Measurements from ENCODE around the gene PNMA1.
A peak's percentile ranks its signal among the peaks of the same experiment; 100 is the strongest.

DNA sequence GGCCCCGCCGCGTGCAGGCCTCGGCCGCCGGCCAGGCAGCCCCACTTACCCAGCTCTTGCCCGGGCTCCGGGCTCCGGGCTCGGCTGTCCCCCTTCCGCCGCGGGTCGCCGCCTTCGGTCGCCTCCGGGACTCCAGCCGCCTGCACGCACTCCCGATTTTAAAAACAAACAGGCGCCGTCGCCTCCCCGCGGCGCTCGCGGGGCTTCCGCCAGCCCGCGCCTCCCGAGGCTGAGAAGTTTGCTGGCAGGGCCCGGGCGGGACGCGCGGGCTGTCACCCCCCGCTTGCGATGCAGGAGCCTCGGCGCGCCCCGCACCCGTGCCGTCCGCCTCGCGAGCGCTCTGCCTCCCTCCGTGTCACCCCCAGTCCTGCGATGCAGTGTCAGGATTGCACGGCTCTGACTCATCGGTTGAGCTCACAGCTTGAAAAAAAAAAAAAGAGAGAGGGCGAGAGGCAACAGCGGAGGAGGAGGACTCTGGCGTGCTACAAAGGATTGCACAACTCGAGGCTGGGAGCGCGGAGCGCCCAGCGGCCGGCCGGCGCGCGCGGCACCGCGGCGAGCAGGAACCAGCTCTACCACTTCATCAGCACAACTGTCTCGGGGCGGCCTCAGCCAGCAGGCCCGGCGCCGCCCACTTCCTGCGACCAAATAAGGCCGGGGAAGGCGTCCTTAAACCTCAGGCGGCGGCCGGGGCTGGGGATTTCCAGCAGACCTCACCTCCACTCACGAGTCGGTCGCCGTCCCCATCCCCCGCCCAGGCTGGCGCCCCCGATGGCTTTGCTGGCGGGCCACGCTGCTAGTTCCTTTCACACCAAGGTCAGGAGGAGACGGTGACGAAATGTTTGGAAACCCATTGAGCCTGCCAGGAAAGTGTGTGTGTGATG is 45.8 kb upstream of the PNMA1 start:
- TF ChIP-seq CTCF (IDR thresholded peaks at IDR 0.05), result peak in 3 of 6 experiments; percentile 11 to 27 (median 18)
- peak; percentile 51 to 92 for TF ChIP-seq POLR2A (IDR thresholded peaks at IDR 0.05)
